ENCODE data around the gene TTC34. TPM values are rescaled to one million over a fixed set of nuclear protein-coding genes. Genes with fewer than 3 reads are reported as not detected.

The TTC34 gene
- total and polyA plus RNA-seq, 2 of the 13 experiments (the other 11 are each of a cell fraction or from before 2014, with no cell fraction given): 0.07 to 0.11 TPM

DNA sequence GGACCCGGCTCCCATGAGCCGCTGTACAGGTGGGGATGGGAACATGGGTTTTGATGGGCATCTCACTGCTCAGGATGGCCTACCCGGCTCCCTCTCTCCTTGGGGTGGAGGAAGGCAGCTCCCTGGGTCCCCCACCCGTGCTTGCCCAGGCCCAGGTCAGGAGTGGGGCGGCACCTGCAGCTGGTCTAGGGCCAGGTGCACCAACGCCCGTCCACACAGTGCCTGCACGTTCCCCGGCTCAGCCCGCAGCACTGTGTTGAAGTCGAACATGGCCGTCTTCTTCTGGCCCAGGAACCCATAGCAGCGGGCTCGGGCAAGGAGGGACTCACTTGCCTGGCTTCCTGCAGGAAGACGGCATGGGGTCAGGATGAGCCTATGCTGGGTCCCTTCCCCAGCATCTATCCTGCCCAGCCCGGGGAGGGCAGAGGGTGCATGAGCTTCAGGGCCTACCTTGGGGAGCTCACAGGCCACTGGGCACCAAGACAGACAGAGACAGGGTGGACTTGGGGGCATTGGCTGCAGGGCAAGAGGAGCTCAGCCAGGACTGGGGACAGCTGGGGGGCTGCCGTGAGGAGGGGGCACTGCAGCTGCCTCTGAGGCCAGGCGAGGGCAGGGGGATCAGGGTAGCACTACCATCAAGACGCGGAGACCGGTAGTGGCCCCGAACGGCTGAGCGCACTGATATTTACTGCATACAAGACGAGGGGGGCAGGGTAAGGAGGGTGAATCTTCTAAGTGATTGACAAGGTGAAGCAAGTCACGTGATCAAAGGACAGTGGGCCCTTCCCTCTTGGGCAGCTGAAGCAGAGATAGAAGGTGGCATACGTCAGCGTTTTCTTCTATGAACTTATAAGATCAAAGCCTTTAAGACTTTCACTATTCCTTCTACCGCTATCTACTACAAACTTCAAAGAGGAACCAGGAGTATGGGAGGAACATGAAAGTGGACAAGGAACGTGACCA is 17.8 kb downstream of the TTC34 start:
- WGBS (ENCODE audit: low lambda C conversion rate): 50% methylated on average over 23 of the region's 30 CpGs
- Histone ChIP-seq H2AFZ (ENCODE audit: low read length) (no peak overlapping the region), H3K9ac (ENCODE audit: insufficient read depth, low read depth, low read length) (no peak overlapping the region), H3K9me3 (ENCODE audit: low read length) (peaks cover 8% of the 10 kb centered on the region; the same call in 1 of the 2 replicates), H3K27ac (ENCODE audit: extremely low read length, insufficient read depth, low read length) (no peak overlapping the region), H3K4me1 (ENCODE audit: insufficient read depth, low read length) (no peaks in the 10 kb centered on the region), H3K27me3 (ENCODE audit: control insufficient read depth in 1 of 2, insufficient read depth in 2 of 2, low read length in 2 of 2) (peaks cover 2 to 14% of the 10 kb centered on the region in 2 experiments; a peak in 4 of 5 replicates), H3K4me3 (replicated peaks in 1 of 3; ENCODE audit: insufficient read depth in 1 of 3, low read depth in 2 of 3, low read length in 3 of 3) (no peak overlapping the region), H3K4me2 (ENCODE audit: low read depth, low read length) (no peak overlapping the region), H3K36me3 (replicated peaks in 1 of 2; ENCODE audit: control insufficient read depth in 1 of 2, insufficient read depth in 2 of 2, low read length in 2 of 2) (no peaks in the 10 kb centered on the region), H4K20me1 (ENCODE audit: insufficient read depth, low read length) (peaks cover 7% of the 10 kb centered on the region; the same call in 1 of the 2 replicates), H3K79me2 (ENCODE audit: insufficient read depth, low read length) (no peaks in the 10 kb centered on the region)
- CTCF ChIA-PET (ENCODE audit: low intra/inter-chr PET ratio, low total read pairs): no interaction called here
- no peak for ATAC-seq
- no peak for DNase-seq (ENCODE audit: low spot score)
- FAIRE-seq: no peak
- in situ Hi-C loops (cut with HindIII; ENCODE audit: extremely low pct_ligation_motif_present, low pct_unique_long_range_greater_than_20kb): no loop called here
- TF ChIP-seq, protein P1, sequence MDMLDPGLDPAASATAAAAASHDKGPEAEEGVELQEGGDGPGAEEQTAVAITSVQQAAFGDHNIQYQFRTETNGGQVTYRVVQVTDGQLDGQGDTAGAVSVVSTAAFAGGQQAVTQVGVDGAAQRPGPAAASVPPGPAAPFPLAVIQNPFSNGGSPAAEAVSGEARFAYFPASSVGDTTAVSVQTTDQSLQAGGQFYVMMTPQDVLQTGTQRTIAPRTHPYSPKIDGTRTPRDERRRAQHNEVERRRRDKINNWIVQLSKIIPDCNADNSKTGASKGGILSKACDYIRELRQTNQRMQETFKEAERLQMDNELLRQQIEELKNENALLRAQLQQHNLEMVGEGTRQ (IDR thresholded peaks at IDR 0.05; ENCODE audit: low read depth, low read length): peak; percentile 49; the same call in 1 of the 2 replicates
- TF ChIP-seq, protein P1 (CRISPR knock-in tag; IDR thresholded peaks at IDR 0.05; ENCODE audit: borderline replicate concordance): no peak
- TF ChIP-seq MBD4 (IDR thresholded peaks at IDR 0.05; ENCODE audit: borderline replicate concordance, low read length) (no peak), ZNF432 (CRISPR knock-in tag; IDR thresholded peaks at IDR 0.05; ENCODE audit: borderline replicate concordance) (no peak), ZNF773 (CRISPR knock-in tag; IDR thresholded peaks at IDR 0.05; ENCODE audit: borderline replicate concordance) (no peak), RAD51 (IDR thresholded peaks at IDR 0.05; ENCODE audit: borderline replicate concordance) (peak; percentile 85)
- intact Hi-C loops (cut with micrococcal nuclease; ENCODE audit: unreplicated experiment): no loop called here
- POLR2A ChIA-PET: no interaction called here
- no TSS peak for BruUV-seq (replicated peaks)

All from HepG2 (cell line).